Medulla oblongata (tissue), 1 donor: ENCODE results near the gene PREX1.
A peak's percentile ranks its signal among the peaks of the same experiment; 100 is the strongest.

Source experiments
- DNase-seq: peaks from one replicate; pipeline ENCODE4 v3.0.0-alpha.2; 2015; ENCODE audit errors: extremely low spot score

The PREX1 gene

DNA sequence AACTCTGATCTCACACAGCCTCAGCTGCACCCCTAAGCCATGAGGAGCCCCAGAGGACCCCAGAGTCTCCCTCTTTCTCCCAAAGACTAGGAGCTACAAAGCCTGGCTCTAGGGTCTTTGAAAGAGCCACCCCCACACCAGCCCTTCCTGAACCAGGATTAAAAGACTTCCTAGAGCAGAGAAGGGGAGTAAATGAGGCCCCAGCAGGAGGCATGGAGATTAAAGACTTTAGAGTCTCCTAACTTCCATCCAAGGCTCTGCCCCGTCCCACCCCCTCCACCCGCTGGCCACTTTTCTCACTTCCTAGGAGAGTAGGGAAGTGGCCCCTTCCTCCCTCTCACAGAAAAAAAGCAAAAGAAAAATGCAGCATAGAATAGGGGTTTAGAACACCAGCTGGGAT, 1.7 kb downstream of the PREX1 start:
- DNase-seq, result no peak

DNA sequence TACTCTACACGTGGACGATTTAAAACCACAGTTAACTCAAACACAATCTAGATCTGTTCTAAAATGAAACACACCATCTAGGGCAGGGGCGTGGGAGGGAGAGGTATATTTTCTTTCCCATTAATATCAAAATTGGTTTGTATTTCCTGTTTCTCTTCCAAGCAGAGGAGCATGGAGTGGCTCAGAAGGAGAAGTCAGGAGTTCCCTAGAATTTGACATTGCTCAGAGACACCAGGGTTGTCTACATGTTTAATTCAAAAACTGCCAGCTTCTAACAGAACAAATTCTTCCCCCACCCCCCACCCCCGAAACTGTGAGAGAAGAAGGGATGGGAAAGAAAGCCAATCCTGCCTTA, 2.3 kb downstream of the PREX1 start:
- DNase-seq, result no peak

DNA sequence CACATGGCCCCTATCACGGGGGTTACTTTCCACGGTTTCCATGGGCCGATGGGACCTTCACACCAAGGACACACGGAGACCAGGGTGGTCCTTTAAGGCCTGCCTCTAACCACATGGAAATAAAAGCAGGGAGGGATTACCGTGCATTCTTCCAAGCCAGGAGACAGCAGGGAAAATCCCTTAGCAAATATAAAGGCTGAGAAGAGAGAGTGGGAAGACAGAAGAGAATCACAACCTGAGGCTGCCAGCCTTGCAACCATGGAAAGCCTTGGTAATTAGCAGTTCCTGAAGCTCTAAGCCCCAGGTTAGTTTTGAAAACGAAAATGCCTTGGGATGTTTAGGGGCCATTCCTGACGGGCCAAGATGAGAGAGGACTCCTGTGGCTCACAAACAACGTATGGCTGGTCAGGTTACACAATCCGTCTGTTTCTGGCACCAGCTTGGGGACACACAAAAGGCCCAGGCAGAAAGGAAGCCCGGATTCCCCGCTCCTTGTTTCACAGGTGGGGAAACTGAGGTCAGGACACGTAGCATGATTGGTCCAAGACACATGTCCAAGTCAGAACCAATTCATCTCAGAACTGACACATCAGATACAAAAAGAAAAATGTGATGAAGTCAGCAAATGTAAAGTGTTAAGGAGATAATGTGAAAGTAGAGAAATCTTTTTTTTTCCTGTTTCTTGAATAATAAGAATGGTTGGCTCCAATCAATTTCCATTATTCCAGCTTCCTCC, 2.8 kb downstream of the PREX1 start:
- DNase-seq, result no peak

DNA sequence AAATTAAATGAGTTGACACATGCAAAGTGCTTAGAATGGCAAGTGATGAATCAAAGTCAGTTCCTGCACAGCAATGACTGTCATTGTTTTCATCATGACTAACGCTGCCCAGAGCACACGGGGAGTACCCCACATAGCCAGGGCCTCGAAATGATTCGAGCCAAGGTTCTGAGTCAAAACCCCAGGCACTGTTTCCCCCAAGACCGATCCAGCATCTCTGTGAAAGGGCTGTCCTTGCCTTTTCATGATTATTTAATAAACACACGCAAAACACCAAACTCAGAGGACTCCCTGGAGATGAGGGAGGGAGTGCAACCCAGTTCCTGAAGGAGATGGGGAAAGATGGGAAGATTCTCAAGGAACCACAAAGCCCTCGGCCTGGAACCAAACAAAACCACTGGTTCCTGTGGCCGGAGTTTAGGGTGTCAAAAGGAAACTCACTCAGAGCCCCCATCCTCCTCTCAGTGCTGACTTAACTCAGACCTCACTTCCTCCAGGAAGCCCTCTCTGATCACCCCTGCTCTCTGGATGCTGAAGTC, 3.8 kb downstream of the PREX1 start:
- peak; percentile 76 for DNase-seq

DNA sequence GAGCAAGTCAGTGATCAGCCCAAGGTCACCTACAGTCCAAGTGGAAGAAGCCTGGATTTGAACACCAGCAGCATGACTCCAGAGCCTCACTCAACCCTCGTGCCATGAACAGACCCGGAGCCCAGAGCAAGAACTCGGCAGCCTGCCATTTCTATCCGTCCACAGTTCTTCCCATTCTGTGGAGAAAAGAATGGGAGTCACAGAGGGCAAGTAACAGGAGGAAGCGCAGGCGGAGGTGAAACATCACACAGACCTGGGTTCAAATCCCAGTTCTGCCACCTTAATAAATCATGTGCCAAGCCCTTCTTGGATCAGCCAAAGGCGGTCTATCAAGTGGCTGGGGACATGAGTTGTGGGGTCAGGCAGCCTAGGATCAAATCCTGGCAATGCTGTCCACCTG, 4.3 kb downstream of the PREX1 start:
- peak; percentile 78 for DNase-seq

DNA sequence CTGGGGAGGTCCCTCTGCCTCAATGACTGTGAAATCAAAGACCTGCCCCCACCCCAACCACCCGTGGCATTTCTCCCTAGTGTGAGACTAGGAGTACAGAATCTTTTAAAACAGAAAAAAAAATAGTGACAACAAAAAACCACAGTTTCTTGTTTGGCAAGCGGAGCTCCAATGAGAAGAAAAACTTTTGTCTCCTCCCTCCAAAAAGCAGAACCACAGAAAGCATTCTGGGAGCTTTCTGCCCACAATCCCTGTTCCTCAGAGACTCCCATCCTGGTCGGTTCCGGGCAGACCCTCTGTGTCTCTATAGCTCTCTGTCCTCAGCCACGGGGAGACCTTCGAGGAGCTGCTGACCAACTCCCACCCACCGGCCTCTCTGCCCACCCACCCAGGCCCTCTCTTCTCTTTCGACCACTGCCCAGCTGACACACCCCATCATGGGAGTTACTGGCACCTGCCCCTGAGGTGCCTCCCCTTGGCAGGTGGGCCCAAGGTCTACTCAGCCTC, 4.9 kb downstream of the PREX1 start:
- DNase-seq, result peak; percentile 81

DNA sequence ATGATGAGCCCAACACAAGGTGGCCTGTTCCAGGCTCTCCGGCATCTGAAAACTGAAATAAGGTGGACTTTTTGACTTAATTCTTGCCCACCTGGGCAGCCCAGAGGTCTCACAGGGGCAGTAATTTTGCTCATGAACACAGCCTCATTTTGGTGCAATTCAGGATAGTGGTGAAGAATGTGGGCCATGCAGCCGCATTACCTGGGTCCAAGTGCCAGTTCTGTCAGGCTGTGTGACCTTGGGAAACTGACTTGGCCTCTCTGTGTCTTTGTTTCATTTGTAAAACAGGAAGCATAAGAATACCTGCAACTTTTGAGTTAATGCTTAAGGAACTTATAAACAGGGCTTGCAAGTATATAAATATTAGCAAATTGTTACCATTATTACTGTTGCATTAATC, 5.6 kb downstream of the PREX1 start:
- no peak for DNase-seq

DNA sequence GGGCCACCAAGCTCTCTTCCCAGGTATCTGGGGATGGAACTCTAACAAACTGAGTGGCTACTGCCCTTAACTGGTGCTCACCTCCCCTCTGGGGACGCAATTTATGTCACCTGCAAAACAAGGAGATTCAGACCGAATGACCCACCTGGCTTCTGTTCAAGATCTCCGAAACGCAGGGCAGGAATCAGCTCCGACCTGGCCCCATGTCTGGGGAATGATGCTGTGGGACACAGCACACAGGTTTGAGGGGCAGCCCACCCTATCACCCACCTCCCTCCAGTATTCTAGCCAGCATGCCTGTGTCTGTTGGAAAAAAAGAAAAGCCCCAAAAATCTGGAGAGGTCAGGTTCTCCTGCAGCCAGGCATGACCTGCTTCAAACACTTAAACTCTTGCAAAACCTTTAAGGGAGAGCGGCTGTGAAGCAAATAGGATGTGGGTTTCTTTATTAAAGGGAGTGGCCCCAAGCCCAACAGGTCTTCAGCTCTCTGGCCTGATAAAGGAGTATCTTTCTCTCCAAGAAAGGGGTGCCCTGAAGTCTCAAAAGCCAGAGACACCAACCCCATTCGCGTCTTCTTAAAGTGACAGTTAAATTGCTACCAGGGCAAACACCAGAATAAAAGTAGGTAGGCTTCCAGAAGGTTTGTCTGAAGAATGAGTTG, 6.4 kb downstream of the PREX1 start:
- DNase-seq, result no peak

DNA sequence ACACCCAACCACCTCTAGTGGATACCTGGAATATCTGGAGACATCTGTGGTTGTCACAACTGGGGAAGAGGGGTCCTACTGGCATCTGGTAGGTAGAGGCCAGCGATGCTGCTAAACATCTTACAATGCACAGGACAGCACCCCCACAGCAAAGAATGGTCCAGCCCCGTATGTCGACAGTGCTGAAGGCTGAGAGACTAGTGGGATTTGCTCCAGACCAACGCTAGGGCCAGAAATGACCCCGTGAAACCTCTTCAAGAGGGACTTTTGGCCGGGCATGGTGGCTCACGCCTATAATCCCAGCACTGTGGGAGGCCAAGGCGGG, 7.2 kb downstream of the PREX1 start:
- no peak for DNase-seq

DNA sequence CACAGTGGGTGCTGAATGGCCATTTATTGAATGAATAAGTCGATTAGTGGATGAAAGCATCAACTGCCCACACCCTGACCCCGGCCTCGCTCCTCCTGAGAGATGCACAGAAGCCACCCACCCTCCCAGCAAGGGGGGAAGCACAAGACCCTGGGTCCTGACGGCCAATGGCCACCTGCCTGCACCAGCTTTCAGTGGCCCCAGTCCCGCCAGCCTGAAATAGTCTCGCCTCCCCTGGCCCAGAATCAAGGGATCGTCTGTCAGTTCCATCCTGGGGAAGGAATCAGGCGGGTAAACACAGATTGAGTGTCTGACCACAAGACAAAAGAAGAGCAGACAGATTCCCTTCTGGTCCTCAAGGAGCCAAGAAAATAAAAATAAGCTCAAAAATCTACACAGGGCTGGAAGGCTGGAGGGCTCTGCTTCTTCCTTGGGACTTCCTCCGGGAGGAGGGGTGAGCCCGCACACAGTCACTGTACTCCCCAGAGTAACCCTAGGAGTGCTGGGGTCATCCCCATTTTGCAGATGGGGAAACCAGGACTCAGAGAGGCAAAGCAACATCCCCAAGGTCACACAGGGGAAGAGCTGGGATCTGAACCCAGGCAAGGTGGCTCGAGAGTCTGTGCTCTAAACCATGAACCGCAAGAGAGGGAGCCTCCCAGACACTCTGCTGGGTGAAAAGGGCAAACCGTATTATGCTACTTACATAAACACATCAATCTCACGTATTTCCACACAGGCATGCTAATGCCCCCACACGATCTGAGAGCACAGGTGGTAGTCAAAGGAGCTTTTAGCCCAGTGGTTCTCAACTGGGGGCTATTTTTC, 7.8 kb downstream of the PREX1 start:
- peak; percentile 55 for DNase-seq

DNA sequence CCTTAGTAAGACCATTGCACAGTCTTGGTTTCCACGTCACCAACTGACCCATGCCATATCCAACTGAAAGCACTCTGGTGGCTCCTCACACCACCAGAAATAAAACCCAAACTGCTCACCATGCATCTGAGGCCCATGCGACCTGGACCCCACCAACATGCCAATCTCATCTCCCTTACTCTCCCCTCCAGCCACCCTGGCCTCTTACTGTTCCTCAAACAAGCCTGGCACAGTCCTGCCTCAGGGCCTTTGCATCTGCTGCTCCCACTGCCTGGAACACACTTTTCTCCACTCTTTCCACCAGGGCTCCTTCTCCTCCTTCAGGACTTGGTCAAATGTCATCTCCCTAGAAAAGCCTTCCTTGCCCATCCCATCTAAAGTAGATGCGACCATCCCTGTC, 8.7 kb downstream of the PREX1 start:
- DNase-seq, result no peak

DNA sequence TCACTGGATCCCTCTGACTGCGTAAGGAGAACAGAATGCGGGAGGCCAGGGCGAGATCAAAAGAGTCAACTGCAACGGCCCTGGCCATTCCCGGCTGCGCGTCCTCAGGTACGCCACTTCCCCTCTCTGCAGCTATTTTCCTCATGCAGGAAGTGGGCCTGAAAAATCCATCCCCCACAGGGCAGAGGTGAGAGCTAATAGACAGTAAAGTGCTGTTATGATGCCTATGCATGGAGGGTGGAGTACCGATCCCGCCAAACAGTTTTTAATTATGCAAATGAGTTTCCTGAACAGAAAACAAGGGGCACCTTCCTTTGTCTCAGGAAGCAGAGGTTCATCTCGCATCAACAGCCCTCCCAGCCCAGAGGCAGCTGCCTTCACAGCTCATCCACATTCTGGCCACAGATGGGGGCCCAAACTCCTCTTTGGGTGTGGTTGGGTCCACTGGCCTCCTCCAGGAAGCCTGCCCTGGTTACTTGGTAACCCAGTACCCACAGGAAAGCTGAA, 9.3 kb downstream of the PREX1 start:
- no peak for DNase-seq

DNA sequence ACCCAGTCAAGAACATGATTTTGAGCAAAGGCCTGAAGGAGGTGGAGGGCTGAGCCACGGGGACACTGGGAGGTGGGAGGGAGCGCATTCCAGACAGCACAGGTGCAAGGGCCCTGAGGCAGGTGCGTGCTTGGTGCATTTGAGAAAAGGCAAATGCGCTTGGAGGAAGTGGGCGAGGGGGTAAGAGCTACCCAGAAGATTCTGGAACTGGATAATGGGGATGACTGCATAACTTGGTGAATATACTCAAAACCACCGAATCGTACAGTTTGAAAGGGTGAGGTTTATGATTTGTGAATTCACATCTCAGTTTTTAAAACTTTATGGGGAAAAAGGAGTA, 9.8 kb downstream of the PREX1 start:
- no peak for DNase-seq

DNA sequence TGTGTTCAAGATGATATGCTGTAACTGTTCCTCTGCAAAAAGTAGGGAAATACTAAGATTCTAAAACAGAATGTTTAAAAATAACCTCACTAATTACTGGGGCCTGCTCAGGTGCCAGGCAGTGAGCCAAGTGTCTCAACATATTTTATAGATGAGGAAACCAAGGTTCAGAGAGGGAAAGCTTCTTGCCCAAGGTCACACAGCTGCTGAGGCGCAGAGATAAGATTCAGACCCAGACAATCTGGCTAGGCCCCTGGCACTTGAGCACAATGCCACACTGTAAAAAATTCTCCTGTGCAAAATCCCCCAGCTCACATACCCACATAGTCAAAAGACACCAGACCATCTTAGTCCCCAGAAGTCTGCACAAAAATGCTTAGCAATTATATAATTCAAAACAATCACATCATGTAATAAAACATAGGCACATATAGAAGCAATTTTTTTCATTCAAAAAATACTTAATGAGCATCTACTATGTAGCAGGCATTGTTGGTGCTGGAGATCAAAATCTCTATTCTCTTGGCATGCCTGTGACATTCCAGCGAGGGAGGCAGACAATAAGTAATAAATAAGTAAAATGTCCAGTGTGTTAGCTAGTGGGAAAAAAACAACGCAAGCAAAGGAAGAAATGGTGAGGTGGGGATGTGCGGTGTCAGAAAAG, 10.3 kb downstream of the PREX1 start:
- no peak for DNase-seq

DNA sequence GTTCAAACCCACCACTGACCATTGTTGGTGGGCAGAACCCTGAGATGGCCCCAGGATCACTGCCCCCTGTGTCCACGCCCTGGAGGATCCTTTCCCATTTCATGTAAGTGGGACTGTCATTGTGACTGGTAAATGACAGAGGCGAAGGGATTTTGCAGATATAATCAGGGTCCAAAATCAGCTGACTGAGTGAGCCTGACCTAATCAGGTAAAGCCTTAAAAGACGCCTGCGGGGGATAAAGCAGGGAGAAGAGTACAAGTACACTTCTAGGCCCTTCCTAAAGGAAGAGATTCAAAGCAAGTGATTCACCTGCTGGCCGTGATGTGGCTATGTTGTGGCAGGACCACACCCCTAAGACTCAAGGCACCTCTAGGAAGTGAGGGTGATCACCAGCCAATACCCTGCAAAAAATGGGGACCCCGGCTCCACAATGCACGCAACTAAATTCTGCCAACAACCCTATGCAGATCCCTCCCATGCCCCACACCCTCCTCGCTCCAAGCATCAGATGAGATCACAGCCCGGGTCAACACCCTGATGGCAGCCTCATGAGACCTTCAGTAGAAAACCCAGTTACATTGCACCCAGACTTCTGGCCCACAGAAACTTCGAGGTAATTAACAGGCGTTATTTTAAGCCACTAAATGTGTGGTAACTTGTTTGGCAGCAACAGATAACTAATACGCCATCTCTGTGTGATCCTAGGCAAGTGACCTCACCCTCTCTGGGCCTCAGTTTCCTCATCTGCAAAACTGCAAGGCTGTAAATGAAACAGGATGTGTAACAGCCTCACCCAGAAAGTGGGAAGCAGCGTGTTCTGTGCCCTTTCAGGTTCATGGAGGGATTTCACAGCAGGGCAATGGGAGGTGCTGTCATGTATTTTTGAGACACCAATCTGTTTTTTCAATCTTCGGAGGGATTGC, 11.3 kb downstream of the PREX1 start:
- DNase-seq, result no peak

DNA sequence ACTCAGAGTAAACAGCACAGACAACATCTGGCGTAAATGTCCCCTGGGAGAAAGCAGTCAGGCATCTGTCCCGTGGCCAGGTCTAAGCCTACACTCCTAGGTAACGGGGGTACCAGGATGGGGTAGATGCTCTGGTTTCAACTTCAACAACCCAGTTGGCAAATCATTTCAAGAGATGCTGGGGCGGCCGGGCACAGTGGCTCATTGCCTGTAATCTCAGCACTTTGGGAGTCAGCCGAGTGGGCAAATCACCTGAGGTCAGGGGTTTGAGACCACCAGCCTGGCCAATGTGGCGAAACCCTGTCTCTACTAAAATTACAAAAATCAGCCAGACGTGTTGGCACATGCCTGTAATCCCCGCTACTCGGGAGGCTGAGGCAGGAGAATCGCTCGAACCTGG, 12.3 kb downstream of the PREX1 start:
- DNase-seq, result no peak

DNA sequence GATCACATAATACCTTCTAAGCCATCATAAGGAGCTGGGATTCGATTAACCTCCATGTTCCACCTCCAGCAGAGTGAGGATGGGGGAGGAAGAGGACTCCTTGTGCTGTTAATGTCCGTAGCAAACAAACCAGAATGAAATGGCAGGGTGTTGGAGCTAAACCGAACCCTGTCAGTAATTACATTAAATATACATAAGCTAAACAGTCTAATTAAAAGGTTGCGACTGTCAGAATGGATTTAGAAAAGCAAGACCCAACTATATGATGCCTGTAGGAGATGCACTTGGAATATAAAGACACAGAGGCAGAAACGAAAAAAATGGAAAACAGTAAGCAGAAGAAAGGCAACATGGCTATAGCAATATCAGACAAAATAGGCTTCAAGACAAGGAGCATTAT, 13.2 kb downstream of the PREX1 start:
- DNase-seq, result no peak

DNA sequence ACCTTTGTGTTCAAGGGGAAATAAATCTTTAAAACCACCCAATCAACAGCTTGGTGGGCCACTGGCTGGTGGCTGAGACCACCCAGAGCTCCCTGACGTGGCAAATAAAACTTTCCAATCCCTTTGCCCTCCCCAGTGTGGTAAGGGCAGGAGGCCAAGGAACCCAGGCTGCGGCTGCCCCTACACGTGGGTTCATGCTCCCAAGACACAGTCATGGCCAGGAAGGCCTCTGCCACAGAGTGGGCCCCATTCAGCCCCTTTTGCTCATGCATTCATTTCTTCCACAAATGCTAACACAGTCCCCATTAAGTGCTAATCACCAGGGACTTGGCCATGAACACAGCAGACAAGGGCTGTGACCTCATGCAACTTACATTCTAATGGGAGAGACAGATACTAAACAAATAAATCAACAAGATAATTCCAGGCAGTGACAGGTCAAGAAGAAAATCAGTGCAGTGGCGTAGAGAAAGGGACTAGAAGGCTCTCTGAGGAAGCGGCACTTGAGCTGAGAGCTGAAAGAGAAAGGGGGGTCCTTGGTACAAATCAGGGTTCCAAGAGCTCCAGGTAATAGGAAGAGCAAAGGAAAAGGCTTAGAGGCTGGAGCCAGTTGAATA, 13.8 kb downstream of the PREX1 start:
- no peak for DNase-seq

DNA sequence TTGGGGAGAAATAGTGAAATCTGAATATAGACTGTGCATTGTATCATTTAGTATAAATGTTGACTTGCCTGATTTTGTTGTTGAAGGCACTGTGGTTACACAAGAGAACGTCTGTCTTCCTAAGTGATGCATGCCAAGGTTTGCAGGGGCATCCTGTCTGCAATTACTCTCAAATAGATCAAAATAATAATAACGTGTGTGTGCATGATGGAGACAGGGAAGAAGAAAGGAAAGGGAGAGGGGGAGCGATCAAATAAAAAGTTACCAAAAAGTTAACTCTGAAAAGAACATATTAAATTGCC, 14.4 kb downstream of the PREX1 start:
- no peak for DNase-seq

DNA sequence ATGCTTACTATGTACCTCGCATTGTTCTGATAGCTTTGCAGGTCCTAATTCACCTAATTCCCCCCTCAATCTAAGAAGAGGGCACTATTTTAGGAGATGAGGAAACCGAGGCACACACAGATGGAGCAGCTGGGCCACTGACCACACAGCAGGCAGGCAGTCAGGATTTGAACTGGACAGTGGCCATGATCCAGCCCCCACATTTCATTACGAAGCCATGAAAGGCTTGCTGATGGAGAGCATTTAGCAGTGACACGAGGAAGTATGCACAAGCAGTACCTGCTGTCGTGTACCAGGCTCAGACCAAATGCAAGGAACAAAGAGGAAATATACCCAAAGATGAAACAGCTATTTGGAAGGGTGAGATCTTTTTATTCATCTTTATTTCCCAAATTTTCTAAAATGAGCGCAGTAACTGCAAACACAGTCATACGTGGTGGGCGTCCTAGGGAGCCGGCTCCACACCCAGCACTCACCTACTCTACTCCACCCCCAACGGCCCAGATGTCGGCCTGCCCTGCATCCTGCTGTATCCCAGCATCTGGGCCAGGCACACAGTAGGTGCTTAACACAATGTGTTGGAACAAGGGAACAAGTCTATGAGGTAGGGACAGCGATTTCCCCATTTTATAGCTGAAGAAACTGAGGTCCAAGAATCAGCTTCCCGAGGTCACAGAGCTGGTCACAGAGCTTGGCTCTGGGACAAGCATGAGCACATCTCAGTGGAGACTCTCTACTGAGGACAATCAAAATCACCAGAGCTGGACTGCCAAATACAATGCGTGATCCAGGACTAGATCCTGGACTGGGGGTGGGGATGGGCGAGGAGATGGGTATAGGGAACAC, 15.0 kb downstream of the PREX1 start:
- peak; percentile 81 for DNase-seq
